Mesangial cell (primary cell): Measurements from ENCODE around the gene PARL. TPM values are rescaled to one million over a fixed set of nuclear protein-coding genes. Genes with fewer than 3 reads are reported as not detected.

Source experiments
- total RNA-seq: library from RNA; depleted of rRNA; stranded (reverse); fragments of >200 nt; gene quantifications from 2 replicates; pipeline ENCODE4 v1.2.3, GENCODE V29; 2015

The PARL gene, protein sequence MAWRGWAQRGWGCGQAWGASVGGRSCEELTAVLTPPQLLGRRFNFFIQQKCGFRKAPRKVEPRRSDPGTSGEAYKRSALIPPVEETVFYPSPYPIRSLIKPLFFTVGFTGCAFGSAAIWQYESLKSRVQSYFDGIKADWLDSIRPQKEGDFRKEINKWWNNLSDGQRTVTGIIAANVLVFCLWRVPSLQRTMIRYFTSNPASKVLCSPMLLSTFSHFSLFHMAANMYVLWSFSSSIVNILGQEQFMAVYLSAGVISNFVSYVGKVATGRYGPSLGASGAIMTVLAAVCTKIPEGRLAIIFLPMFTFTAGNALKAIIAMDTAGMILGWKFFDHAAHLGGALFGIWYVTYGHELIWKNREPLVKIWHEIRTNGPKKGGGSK
- total RNA-seq: 26.4 and 29.5 TPM in 2 replicates

DNA sequence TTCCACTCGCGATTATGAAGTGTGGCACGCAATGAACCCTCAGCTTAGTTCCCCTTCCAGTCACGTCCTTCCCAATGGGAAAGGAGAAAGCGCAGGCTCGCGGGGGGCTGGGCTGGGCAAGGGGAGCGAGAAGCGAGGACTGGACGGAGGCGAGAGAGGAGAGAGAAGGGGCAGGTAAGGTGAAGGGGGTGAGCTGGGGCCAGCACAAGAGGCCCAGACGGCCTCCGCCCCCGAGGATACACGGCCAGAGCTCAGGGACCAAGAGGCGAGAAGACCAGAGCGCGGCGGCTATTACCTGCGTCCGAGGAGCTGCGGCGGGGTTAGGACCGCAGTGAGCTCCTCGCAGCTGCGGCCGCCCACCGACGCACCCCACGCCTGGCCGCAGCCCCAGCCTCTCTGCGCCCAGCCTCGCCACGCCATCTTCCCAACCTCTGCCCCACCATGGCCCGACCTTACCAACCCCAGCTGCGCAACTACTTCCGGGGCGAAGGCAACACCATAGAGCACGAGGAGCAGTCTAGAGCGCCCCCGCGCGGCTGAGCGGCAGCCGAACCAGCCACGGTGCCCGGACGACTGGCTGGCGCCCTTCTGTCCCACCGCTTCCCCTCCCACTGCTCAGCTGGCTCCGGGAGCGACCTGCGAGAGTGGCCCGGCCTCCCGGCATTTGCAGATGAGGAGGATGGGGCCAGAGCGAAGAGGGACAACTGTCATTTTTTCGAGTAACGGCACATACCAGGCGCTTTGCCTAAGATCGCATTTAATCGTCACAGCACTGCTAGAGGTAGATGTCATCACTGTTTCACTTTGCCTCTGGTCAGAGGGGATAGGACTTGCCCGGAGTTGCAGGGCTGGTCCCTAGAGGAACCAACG lies at the start of gene PARL:
TSS of gene PARL (minus strand) at position 454 of the 870 bp plus-strand sequence. CDS start at position 420, 34 bp downstream.

DNA sequence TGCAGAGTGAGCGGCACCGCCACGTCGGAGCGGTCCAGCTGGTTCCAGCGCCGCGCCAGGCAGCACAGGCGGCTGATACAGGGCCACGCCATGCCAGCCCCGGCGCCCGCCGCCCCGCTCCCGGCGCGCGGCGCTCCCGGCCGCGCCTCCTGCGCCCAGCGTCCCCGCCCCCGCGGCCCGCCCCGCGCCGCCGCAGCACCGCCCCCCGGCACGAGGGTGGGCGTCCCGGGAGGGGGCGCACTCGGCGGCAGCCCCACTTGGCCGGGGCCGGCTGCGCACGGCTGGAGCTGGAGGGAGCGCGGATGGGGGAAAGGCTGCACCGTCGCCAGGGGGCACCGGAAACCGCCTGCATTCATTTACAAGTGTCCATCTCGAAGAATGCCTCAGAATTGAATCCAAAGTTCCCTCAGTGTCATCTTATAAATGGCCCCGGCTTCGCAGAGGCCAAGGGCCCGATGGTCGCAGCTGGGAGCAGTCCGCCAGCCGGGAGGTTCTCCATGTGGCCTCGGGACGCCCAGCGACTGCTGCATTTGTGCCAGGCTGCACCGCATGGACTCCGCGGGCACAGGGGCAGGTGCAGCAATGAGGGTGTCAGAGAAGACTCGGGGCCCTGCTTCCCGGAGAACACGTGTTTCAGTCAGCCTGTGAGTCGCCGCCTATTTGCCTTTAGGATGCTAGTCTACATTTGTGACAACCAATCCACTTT lies 59.1 kb downstream of the PARL start, which contains the start of gene MAP6D1:
TSS of gene MAP6D1 (minus strand) at position 122 of the 706 bp plus-strand sequence. CDS start at position 92, 30 bp downstream.

Other genes with a start within 250 kb of the PARL start
- gene KLHL24, start 249.3 kb downstream of the PARL start, total RNA-seq: 11.9 and 102 TPM in 2 replicates
- 21.3 and 25.7 TPM in 2 replicates for gene YEATS2, start 187.1 kb downstream of the PARL start, total RNA-seq
- 2.0 and 2.7 TPM in 2 replicates for gene MAP6D1, start 59.3 kb downstream of the PARL start, total RNA-seq
- gene ABCC5, start 133.0 kb upstream of the PARL start, total RNA-seq: 7.0 and 12.7 TPM in 2 replicates
- gene HTR3D, start 146.9 kb upstream of the PARL start, total RNA-seq: not detected in 2 replicates
- not detected in 2 replicates for gene HTR3C, start 168.2 kb upstream of the PARL start, total RNA-seq
- gene HTR3E, start 212.2 kb upstream of the PARL start, total RNA-seq: not detected in 2 replicates